Measurements from ENCODE around the gene DNAAF8.

The DNAAF8 gene

GRCh38 chr16:4750896-4751295 lies 16.6 kb downstream of the DNAAF8 start:
- in situ Hi-C loops (cut with MboI; ENCODE audit: low sequenced_read_pairs): no loop called here

GRCh38 chr16:4752351-4753100 lies 18.2 kb downstream of the DNAAF8 start:
- in situ Hi-C loops (cut with MboI; ENCODE audit: low sequenced_read_pairs): no loop called here

- in situ Hi-C loops (cut with MboI; ENCODE audit: low sequenced_read_pairs): no loop called here
These were observed 18.9 kb downstream of the DNAAF8 start for GRCh38 chr16:4753227-4753626.

GRCh38 chr16:4754865-4755264 lies 20.5 kb downstream of the DNAAF8 start:
- in situ Hi-C loops (cut with MboI; ENCODE audit: low sequenced_read_pairs): no loop called here

GRCh38 chr16:4755687-4756086 lies 21.4 kb downstream of the DNAAF8 start:
- in situ Hi-C loops (cut with MboI; ENCODE audit: low sequenced_read_pairs): no loop called here

- in situ Hi-C loops (cut with MboI; ENCODE audit: low sequenced_read_pairs): no loop called here
These were observed 26.0 kb downstream of the DNAAF8 start for GRCh38 chr16:4760221-4760910.

- in situ Hi-C loops (cut with MboI; ENCODE audit: low sequenced_read_pairs): no loop called here
These were observed 27.9 kb downstream of the DNAAF8 start for GRCh38 chr16:4762205-4762604.

- in situ Hi-C loops (cut with MboI; ENCODE audit: low sequenced_read_pairs): no loop called here
These were observed 29.5 kb downstream of the DNAAF8 start for GRCh38 chr16:4763791-4764190.

GRCh38 chr16:4765511-4766474 lies 31.5 kb downstream of the DNAAF8 start:
- in situ Hi-C loops (cut with MboI; ENCODE audit: low sequenced_read_pairs): no loop called here

GRCh38 chr16:4766875-4767628 lies 32.7 kb downstream of the DNAAF8 start, which contains the start of gene ZNF500:
Gene ZNF500, minus strand, starts transcription at chr16:4767162. Its CDS starts 1,184 bp downstream, at chr16:4765978.
- in situ Hi-C loops (cut with MboI; ENCODE audit: low sequenced_read_pairs): no loop called here

- in situ Hi-C loops (cut with MboI; ENCODE audit: low sequenced_read_pairs): no loop called here
These were observed 33.7 kb downstream of the DNAAF8 start for GRCh38 chr16:4767872-4768548.

- in situ Hi-C loops (cut with MboI; ENCODE audit: low sequenced_read_pairs): no loop called here
These were observed 34.4 kb downstream of the DNAAF8 start for GRCh38 chr16:4768549-4769305.

- in situ Hi-C loops (cut with MboI; ENCODE audit: low sequenced_read_pairs): no loop called here
These were observed 34.9 kb downstream of the DNAAF8 start for GRCh38 chr16:4769306-4769638.

GRCh38 chr16:4771646-4772045 lies 37.3 kb downstream of the DNAAF8 start:
- in situ Hi-C loops (cut with MboI; ENCODE audit: low sequenced_read_pairs): no loop called here

- in situ Hi-C loops (cut with MboI; ENCODE audit: low sequenced_read_pairs): no loop called here
These were observed 38.0 kb downstream of the DNAAF8 start for GRCh38 chr16:4772351-4772750.

- in situ Hi-C loops (cut with MboI; ENCODE audit: low sequenced_read_pairs): no loop called here
These were observed 40.7 kb downstream of the DNAAF8 start for GRCh38 chr16:4775005-4775404.

GRCh38 chr16:4776141-4776705 lies 41.9 kb downstream of the DNAAF8 start:
- in situ Hi-C loops (cut with MboI; ENCODE audit: low sequenced_read_pairs): no loop called here

GRCh38 chr16:4777339-4778049 lies 43.2 kb downstream of the DNAAF8 start:
- in situ Hi-C loops (cut with MboI; ENCODE audit: low sequenced_read_pairs): no loop called here

All from hTERT RPE-1 (cell line).